GM18498 (cell line): ENCODE results near the gene RAD51B.
"Not testable (repeated sequence)": the region's sequence is repeated elsewhere in the genome, so short reads cannot be mapped to it uniquely, and the experiment has no call there.

Experiments
- ATAC-seq: cut with Tn5 transposase; IDR thresholded peaks from one replicate; pipeline ENCODE4 v1.9.1; 2021; ENCODE audit warnings: mild to moderate bottlenecking, moderate library complexity; ENCODE audit not compliant: unreplicated experiment

Gene RAD51B

GRCh38 chr14:68106456-68106855 lies 286.9 kb downstream of the RAD51B start:
- no peak for ATAC-seq

- ATAC-seq, result no peak
Observed at GRCh38 chr14:68106905-68107304, 287.3 kb downstream of the RAD51B start.

- no peak for ATAC-seq
Observed at GRCh38 chr14:68109132-68109900, 289.7 kb downstream of the RAD51B start.

GRCh38 chr14:68111097-68111852 lies 291.7 kb downstream of the RAD51B start:
- no peak for ATAC-seq

GRCh38 chr14:68111853-68112270 lies 292.3 kb downstream of the RAD51B start:
- no peak for ATAC-seq

GRCh38 chr14:68112442-68112841 lies 292.9 kb downstream of the RAD51B start:
- no peak for ATAC-seq

GRCh38 chr14:68113343-68113930 lies 293.9 kb downstream of the RAD51B start:
- ATAC-seq, result no peak

GRCh38 chr14:68115952-68116351 lies 296.4 kb downstream of the RAD51B start:
- ATAC-seq, result not testable (repeated sequence)

- no peak for ATAC-seq
Observed at GRCh38 chr14:68122651-68123050, 303.1 kb downstream of the RAD51B start.

- ATAC-seq, result no peak
Observed at GRCh38 chr14:68124050-68124449, 304.5 kb downstream of the RAD51B start.

- no peak for ATAC-seq
Observed at GRCh38 chr14:68124979-68125731, 305.6 kb downstream of the RAD51B start.

GRCh38 chr14:68127166-68127565 lies 307.6 kb downstream of the RAD51B start:
- ATAC-seq, result no peak

GRCh38 chr14:68131907-68132306 lies 312.3 kb downstream of the RAD51B start:
- no peak for ATAC-seq

- ATAC-seq, result no peak
Observed at GRCh38 chr14:68132563-68133121, 313.1 kb downstream of the RAD51B start.

- no peak for ATAC-seq
Observed at GRCh38 chr14:68133856-68134255, 314.3 kb downstream of the RAD51B start.

- no peak for ATAC-seq
Observed at GRCh38 chr14:68135028-68135427, 315.4 kb downstream of the RAD51B start.

GRCh38 chr14:68135566-68135965 lies 316.0 kb downstream of the RAD51B start:
- no peak for ATAC-seq

- no peak for ATAC-seq
Observed at GRCh38 chr14:68137704-68138619, 318.4 kb downstream of the RAD51B start.

- ATAC-seq, result no peak
Observed at GRCh38 chr14:68139431-68140075, 320.0 kb downstream of the RAD51B start.
